ENCODE data around the gene SUPT7L.

Gene SUPT7L

GRCh38 chr2:27663285-27664153 is at the start of gene SUPT7L, which contains the start of gene SLC4A1AP:
SUPT7L (minus strand) TSS chr2:27663614; CDS start chr2:27662192, 1,422 bp downstream.
SLC4A1AP (plus strand) TSS chr2:27663889; CDS start chr2:27663915, 26 bp downstream.
- FAIRE-seq (peak; percentile 69), DNase-seq (ENCODE audit: insufficient read length, low spot score) (peak; percentile 87)

GRCh38 chr2:27713201-27713600 is 49.8 kb upstream of the SUPT7L start:
- DNase-seq (ENCODE audit: insufficient read length, low spot score) (no peak), FAIRE-seq (no peak)

- DNase-seq (ENCODE audit: insufficient read length, low spot score) (no peak), FAIRE-seq (no peak)
Measured at GRCh38 chr2:27712522-27712921, 49.1 kb upstream of the SUPT7L start.

GRCh38 chr2:27711804-27712203 is 48.4 kb upstream of the SUPT7L start:
- no peak for DNase-seq (ENCODE audit: insufficient read length, low spot score)
- no peak for FAIRE-seq

- DNase-seq (ENCODE audit: insufficient read length, low spot score) (no peak), FAIRE-seq (no peak)
Measured at GRCh38 chr2:27710640-27711430, 47.4 kb upstream of the SUPT7L start.

GRCh38 chr2:27709960-27710575 is 46.7 kb upstream of the SUPT7L start:
- FAIRE-seq (no peak), DNase-seq (ENCODE audit: insufficient read length, low spot score) (no peak)

- DNase-seq (ENCODE audit: insufficient read length, low spot score) (no peak), FAIRE-seq (no peak)
Measured at GRCh38 chr2:27709326-27709725, 45.9 kb upstream of the SUPT7L start.

GRCh38 chr2:27708666-27709065 is 45.3 kb upstream of the SUPT7L start:
- FAIRE-seq (no peak), DNase-seq (ENCODE audit: insufficient read length, low spot score) (no peak)

GRCh38 chr2:27708257-27708654 is 44.8 kb upstream of the SUPT7L start:
- no peak for DNase-seq (ENCODE audit: insufficient read length, low spot score)
- FAIRE-seq = no peak

GRCh38 chr2:27707462-27708256 is 44.2 kb upstream of the SUPT7L start:
- FAIRE-seq (no peak), DNase-seq (ENCODE audit: insufficient read length, low spot score) (no peak)

- DNase-seq (ENCODE audit: insufficient read length, low spot score) (peak; percentile 84), FAIRE-seq (peak; percentile 67)
Measured at GRCh38 chr2:27705851-27706622, 42.6 kb upstream of the SUPT7L start.

- FAIRE-seq (no peak), DNase-seq (ENCODE audit: insufficient read length, low spot score) (no peak)
Measured at GRCh38 chr2:27704342-27704876, 41.0 kb upstream of the SUPT7L start.

GRCh38 chr2:27703638-27704341 is 40.4 kb upstream of the SUPT7L start:
- FAIRE-seq (peak; percentile 46), DNase-seq (ENCODE audit: insufficient read length, low spot score) (peak; percentile 84)

GRCh38 chr2:27702302-27702701 is 38.9 kb upstream of the SUPT7L start:
- DNase-seq (ENCODE audit: insufficient read length, low spot score) (no peak), FAIRE-seq (no peak)

- FAIRE-seq (no peak), DNase-seq (ENCODE audit: insufficient read length, low spot score) (no peak)
Measured at GRCh38 chr2:27701676-27702075, 38.3 kb upstream of the SUPT7L start.

GRCh38 chr2:27697660-27698059 is 34.2 kb upstream of the SUPT7L start:
- DNase-seq (ENCODE audit: insufficient read length, low spot score) (no peak), FAIRE-seq (no peak)

- DNase-seq (ENCODE audit: insufficient read length, low spot score) = no peak
- FAIRE-seq = no peak
Measured at GRCh38 chr2:27690052-27690451, 26.6 kb upstream of the SUPT7L start.

- no peak for FAIRE-seq
- no peak for DNase-seq (ENCODE audit: insufficient read length, low spot score)
Measured at GRCh38 chr2:27689424-27689823, 26.0 kb upstream of the SUPT7L start.

- DNase-seq (ENCODE audit: insufficient read length, low spot score) (no peak), FAIRE-seq (no peak)
Measured at GRCh38 chr2:27687232-27687631, 23.8 kb upstream of the SUPT7L start.
